B cell (primary cell): ENCODE results near the gene NPC2. TPM values are rescaled to one million over a fixed set of nuclear protein-coding genes. Genes with fewer than 3 reads are reported as not detected.

Source experiments
- ATAC-seq: fragments of 200-7000 bp; cut with Tn5 transposase; one replicate; pipeline ENCODE4 v1.10.0; 2021; ENCODE audit warnings: low read depth, mild to moderate bottlenecking, moderate number of reproducible peaks, moderate library complexity
- CTCF ChIA-PET: fragments of 350-600 bp; sonication (Branson Sonifier 250); formaldehyde crosslinking; loops from one replicate; lab custom pipeline; 2021; ENCODE audit warnings: antibody characterized with exemption, inconsistent platforms; lab: Charles Lee
- POLR2A ChIA-PET: fragments of 350-600 bp; sonication (Branson Sonifier 250); formaldehyde crosslinking; loops from one replicate; lab custom pipeline; 2021; ENCODE audit warnings: antibody characterized with exemption; lab: Charles Lee
- DNase-seq: peaks from one replicate; pipeline ENCODE4 v3.0.0; 2013
- H2AFZ ChIP-seq: 2 replicates; pipeline ENCODE4 v1.6.1; 2012; ENCODE audit warnings: mild to moderate bottlenecking, low read depth, low read length; ENCODE audit not compliant: insufficient read depth, poor library complexity, severe bottlenecking
- H3K27ac ChIP-seq, 2 donors: 1 replicate in 1 of 2; 2 replicates in 1 of 2; pipeline ENCODE4 v1.5.1; 2012 to 2013; ENCODE audit warnings: low read length in 2 of 2, mild to moderate bottlenecking in 2 of 2, moderate library complexity in 1 of 2
- H3K27me3 ChIP-seq, 4 experiments: fragments of 200-600 bp in 1 of 4; sonication (generic) in 1 of 4; replicated peaks in 1 of 4; 1 replicate in 2 of 4; 2 replicates in 2 of 4; pipeline versions ENCODE4 v1.6.1 to v1.7.0; 2013 to 2016; ENCODE audit warnings: low read length in 3 of 4, mild to moderate bottlenecking in 2 of 4, mixed read lengths in 1 of 4, moderate library complexity in 1 of 4; ENCODE audit not compliant: insufficient read depth in 4 of 4, control insufficient read depth in 3 of 4; ENCODE audit errors: control extremely low read depth in 1 of 4
- H3K36me3 ChIP-seq, 2 experiments: replicated peaks in 1 of 2; 1 replicate in 1 of 2; 2 replicates in 1 of 2; pipeline versions ENCODE4 v1.6.1 to v1.7.1; 2013; ENCODE audit warnings: low read length in 1 of 2; ENCODE audit not compliant: insufficient read depth in 2 of 2, control insufficient read depth in 1 of 2; ENCODE audit errors: control extremely low read depth in 1 of 2, extremely low read depth in 1 of 2
- H3K4me1 ChIP-seq, 2 donors: fragments of 200-600 bp in 1 of 2; sonication (generic) in 1 of 2; 1 replicate in 1 of 2; 2 replicates in 1 of 2; pipeline versions ENCODE4 v1.5.1 to v1.6.1; 2013 to 2017; ENCODE audit warnings: low read length in 2 of 2; ENCODE audit not compliant: control insufficient read depth in 2 of 2, insufficient read depth in 2 of 2
- H3K4me2 ChIP-seq: replicated peaks from 2 replicates; pipeline ENCODE3; 2012; ENCODE audit warnings: mild to moderate bottlenecking, low read depth, low read length; ENCODE audit not compliant: poor library complexity, severe bottlenecking
- H3K4me3 ChIP-seq, 5 experiments: fragments of 200-600 bp in 1 of 5; sonication (generic) in 1 of 5; 1 replicate in 3 of 5; 2 replicates in 2 of 5; pipeline versions ENCODE4 v1.5.1 to v1.7.0; 2011 to 2016; ENCODE audit warnings: low read length in 4 of 5, mild to moderate bottlenecking in 4 of 5, low read depth in 2 of 5, control low read depth in 1 of 5, moderate library complexity in 1 of 5; ENCODE audit not compliant: insufficient read depth in 1 of 5; ENCODE audit errors: control extremely low read depth in 1 of 5, extremely low read depth in 1 of 5
- H3K79me2 ChIP-seq: fragments of 200-600 bp; sonication (generic); one replicate; pipeline ENCODE4 v1.6.0; 2016; ENCODE audit warnings: low read length; ENCODE audit not compliant: control insufficient read depth, insufficient read depth
- H3K9ac ChIP-seq: fragments of 200-600 bp; sonication (generic); 2 replicates; pipeline ENCODE4 v1.6.1; 2017; ENCODE audit warnings: mild to moderate bottlenecking, low read length, moderate library complexity
- H3K9me3 ChIP-seq, 3 donors: one replicate each; pipeline versions ENCODE4 v1.6.1 to v1.7.1; 2013; ENCODE audit warnings: low read length in 2 of 3; ENCODE audit not compliant: control insufficient read depth in 2 of 3, insufficient read depth in 1 of 3; ENCODE audit errors: control extremely low read depth in 1 of 3
- H4K20me1 ChIP-seq: 2 replicates; pipeline ENCODE4 v1.6.0; 2012; ENCODE audit warnings: mild to moderate bottlenecking, low read length; ENCODE audit not compliant: insufficient read depth, control insufficient read depth, poor library complexity, severe bottlenecking
- H3K27ac Mint-ChIP-seq: one replicate; pipeline ENCODE4 v1.8.0; 2021; ENCODE audit warnings: mixed read lengths
- H3K27me3 Mint-ChIP-seq: one replicate; pipeline ENCODE4 v1.8.0; 2021; ENCODE audit warnings: mixed read lengths
- H3K4me1 Mint-ChIP-seq: one replicate; pipeline ENCODE4 v1.8.0; 2021; ENCODE audit warnings: mixed read lengths
- H3K4me3 Mint-ChIP-seq: one replicate; pipeline ENCODE4 v1.8.0; 2021; ENCODE audit warnings: mixed read lengths
- H3K9me3 Mint-ChIP-seq: one replicate; pipeline ENCODE4 v1.8.0; 2022; ENCODE audit warnings: mixed read lengths; ENCODE audit not compliant: insufficient read depth
- CTCF ChIP-seq: fragments of 200-600 bp; IDR thresholded peaks from one replicate; pipeline ENCODE4 v1.8.0; 2022; ENCODE audit warnings: antibody characterized with exemption, mild to moderate bottlenecking
- EZH2 ChIP-seq: IDR thresholded peaks from 2 replicates; pipeline ENCODE4 v1.6.1; 2012; ENCODE audit warnings: borderline replicate concordance, low read depth, mild to moderate bottlenecking, moderate library complexity, low read length; ENCODE audit not compliant: insufficient read depth, poor library complexity, severe bottlenecking
- WGBS: methylation state at CpG from one replicate; pipeline ENCODE4 v1.1.5; 2013; ENCODE audit warnings: missing lambda C conversion rate; ENCODE audit not compliant: insufficient coverage; 5-methylcytosine and 5-hydroxymethylcytosine counted together
- intact Hi-C: fragments of 100-400 bp; cut with micrococcal nuclease; formaldehyde crosslinking; loops from one replicate; pipeline ENCODE4 v1.10.0; 2022
- polyA plus RNA-seq: library from polyadenylated mRNA; depleted of rRNA; stranded (reverse); fragments of >200 nt; gene quantifications from 2 replicates; pipeline ENCODE4 v1.2.3, GENCODE V29; 2012
- total RNA-seq, 2 donors: library from RNA; stranded (reverse); fragments of 120-200 nt in 1 of 2; gene quantifications; 1 replicate in 1 of 2; 2 replicates in 1 of 2; pipeline versions ENCODE4 v1.2.3 to v1.2.4, GENCODE V29; 2013 to 2022

NPC2 gene
- total and polyA plus RNA-seq, 2 donors (not counting 1 experiment from before 2014, with no cell fraction given), result 93.8 to 154 TPM

GRCh38 chr14:74524812-74525135 is 31.7 kb upstream of the NPC2 start:
- peaks cover 7 to 10% of the 10 kb centered on the region in 2 donors for H3K4me1 ChIP-seq
- H3K36me3 ChIP-seq, result no peaks in the 10 kb centered on the region
- H2AFZ ChIP-seq, result no peak overlapping the region
- no peaks in the 10 kb centered on the region for H3K79me2 ChIP-seq
- intact Hi-C loops, result no loop called here
- H3K9me3 ChIP-seq, result no peaks in the 10 kb centered on the region
- H3K4me3 ChIP-seq, result no peak overlapping the region
- no peak overlapping the region for H3K4me2 ChIP-seq
- no peaks in the 10 kb centered on the region for H4K20me1 ChIP-seq
- Mint-ChIP-seq H3K27me3 (peaks cover 19% of the 10 kb centered on the region), H3K4me3 (no peak overlapping the region), H3K27ac (no peak overlapping the region), H3K9me3 (no peaks in the 10 kb centered on the region), H3K4me1 (peaks cover 15% of the 10 kb centered on the region)
- ChIA-PET POLR2A (no interaction called here), CTCF (interaction anchor here (1.3 kb wide), 1 partner anchor 9 kb away, joined by 3 read pairs; no protein-coding TSS in a partner anchor)
- ATAC-seq, result no peak
- H3K9ac ChIP-seq, result no peak overlapping the region
- no peak overlapping the region for H3K27ac ChIP-seq
- H3K27me3 ChIP-seq, result no peaks in the 10 kb centered on the region
- TF ChIP-seq CTCF (no peak), EZH2 (no peak)
- DNase-seq, result no peak

GRCh38 chr14:74524076-74524811 is 31.1 kb upstream of the NPC2 start:
- no peaks in the 10 kb centered on the region for H3K9me3 Mint-ChIP-seq
- H3K4me1 ChIP-seq, result peaks cover 7 to 10% of the 10 kb centered on the region in 2 donors
- H3K79me2 ChIP-seq, result no peaks in the 10 kb centered on the region
- DNase-seq (no peak), ATAC-seq (no peak)
- no peak overlapping the region for H2AFZ ChIP-seq
- peaks cover 15% of the 10 kb centered on the region for H3K4me1 Mint-ChIP-seq
- H3K9ac ChIP-seq, result no peak overlapping the region
- no peaks in the 10 kb centered on the region for H3K36me3 ChIP-seq
- H3K27ac ChIP-seq, result no peak overlapping the region
- POLR2A ChIA-PET, result no interaction called here
- no peaks in the 10 kb centered on the region for H4K20me1 ChIP-seq
- no peak overlapping the region for H3K4me3 Mint-ChIP-seq
- TF ChIP-seq CTCF (no peak), EZH2 (no peak)
- no peaks in the 10 kb centered on the region for H3K27me3 ChIP-seq
- H3K4me2 ChIP-seq, result no peak overlapping the region
- no peak overlapping the region for H3K4me3 ChIP-seq
- 88% methylated on average over 9 of the region's 14 CpGs for WGBS
- H3K27me3 Mint-ChIP-seq, result peaks cover 17% of the 10 kb centered on the region
- H3K9me3 ChIP-seq, result no peaks in the 10 kb centered on the region
- H3K27ac Mint-ChIP-seq, result no peak overlapping the region
- CTCF ChIA-PET, result no interaction called here
- intact Hi-C loops, result no loop called here
